ENCODE measurements around the gene RRP1.

DNA sequence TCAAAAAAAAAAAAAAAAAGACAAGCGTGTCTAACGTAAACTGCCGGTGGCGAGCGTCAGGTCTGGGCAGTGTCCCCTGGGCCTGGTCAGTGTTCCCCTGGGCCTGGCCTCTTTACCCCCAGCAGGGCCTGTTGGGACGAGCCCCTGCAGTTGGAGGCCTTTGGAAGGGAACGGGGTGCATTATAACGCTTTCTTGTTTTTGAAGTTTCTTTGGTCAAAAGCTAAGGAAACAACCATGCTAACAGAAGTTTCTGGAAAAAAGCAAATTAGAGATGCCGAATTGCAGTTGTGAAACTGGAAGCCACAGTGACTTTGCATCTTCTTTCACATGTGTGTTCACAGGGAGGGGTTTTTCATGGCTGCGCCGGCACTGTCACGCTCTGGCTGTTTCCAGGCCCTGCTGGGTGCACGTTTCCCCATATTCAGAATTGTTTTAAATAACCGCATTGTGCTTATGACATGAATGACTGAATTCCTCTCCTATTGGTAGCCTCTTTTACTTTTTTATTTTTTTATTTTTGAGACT lies 16.0 kb downstream of the RRP1 start:
- TF ChIP-seq POLR2A (IDR thresholded peaks at IDR 0.05): no peak
- no peak for TF ChIP-seq CTCF (IDR thresholded peaks at IDR 0.05)

Data from lower leg skin (tissue), 3 donors.